H9 (cell line): ENCODE results near the gene CLCA4. TPM values are rescaled to one million over a fixed set of nuclear protein-coding genes. Genes with fewer than 3 reads are reported as not detected.
A peak's percentile ranks its signal among the peaks of the same experiment; 100 is the strongest.

Experiments used
- DNase-seq: peaks from one replicate; pipeline ENCODE4 v3.0.0-alpha.2; 2017
- H2AFZ ChIP-seq: one replicate; pipeline ENCODE4 v1.6.1; 2013; ENCODE audit warnings: mild to moderate bottlenecking, low read length, control low read depth, moderate library complexity
- H2AK5ac ChIP-seq: 2 replicates; pipeline ENCODE4 v1.6.1; 2013; ENCODE audit warnings: low read length, control low read depth, mixed read lengths; ENCODE audit not compliant: insufficient read length
- H2BK120ac ChIP-seq: one replicate; pipeline ENCODE4 v1.6.1; 2013; ENCODE audit warnings: low read depth, mild to moderate bottlenecking, low read length, control low read depth, inconsistent platforms; ENCODE audit not compliant: poor library complexity, severe bottlenecking
- H2BK12ac ChIP-seq: 2 replicates; pipeline ENCODE4 v1.6.1; 2013; ENCODE audit warnings: low read length, control low read depth, mixed read lengths, low read depth; ENCODE audit not compliant: insufficient read length
- H2BK15ac ChIP-seq: 2 replicates; pipeline ENCODE4 v1.6.1; 2013; ENCODE audit warnings: low read depth, low read length, control low read depth
- H2BK20ac ChIP-seq: one replicate; pipeline ENCODE4 v1.6.1; 2013; ENCODE audit warnings: low read depth, mild to moderate bottlenecking, low read length, control low read depth, inconsistent platforms; ENCODE audit not compliant: poor library complexity, severe bottlenecking
- H2BK5ac ChIP-seq: 2 replicates; pipeline ENCODE4 v1.6.1; 2013; ENCODE audit warnings: low read length, control low read depth, mixed read lengths; ENCODE audit not compliant: insufficient read length
- H3K14ac ChIP-seq: 2 replicates; pipeline ENCODE4 v1.6.1; 2013; ENCODE audit warnings: low read length, control low read depth; ENCODE audit not compliant: insufficient read depth
- H3K18ac ChIP-seq: 2 replicates; pipeline ENCODE4 v1.6.1; 2013; ENCODE audit warnings: low read depth, mild to moderate bottlenecking, mixed read lengths, low read length, control low read depth; ENCODE audit not compliant: insufficient read length
- H3K23ac ChIP-seq: 2 replicates; pipeline ENCODE4 v1.6.1; 2013; ENCODE audit warnings: low read length, control low read depth, mixed read lengths, low read depth; ENCODE audit not compliant: insufficient read length
- H3K23me2 ChIP-seq: 2 replicates; pipeline ENCODE4 v1.6.1; 2013; ENCODE audit warnings: low read depth, mild to moderate bottlenecking, mixed read lengths, low read length, control low read depth; ENCODE audit not compliant: insufficient read length, poor library complexity, severe bottlenecking
- H3K27ac ChIP-seq: 2 replicates; pipeline ENCODE4 v1.5.1; 2013; ENCODE audit warnings: low read length, control low read depth, mixed read lengths, low read depth; ENCODE audit not compliant: insufficient read length
- H3K27me3 ChIP-seq: 2 replicates; pipeline ENCODE4 v1.6.1; 2013; ENCODE audit warnings: low read length, control low read depth, inconsistent platforms; ENCODE audit not compliant: insufficient read depth
- H3K4ac ChIP-seq: 2 replicates; pipeline ENCODE4 v1.6.1; 2013; ENCODE audit warnings: low read depth, mild to moderate bottlenecking, control low read depth, inconsistent platforms, low read length, moderate library complexity
- H3K4me1 ChIP-seq: 2 replicates; pipeline ENCODE4 v1.6.1; 2013; ENCODE audit warnings: low read length, control low read depth, inconsistent platforms; ENCODE audit not compliant: insufficient read depth
- H3K4me2 ChIP-seq: 2 replicates; pipeline ENCODE4 v1.6.1; 2013; ENCODE audit warnings: low read length, control low read depth, mixed read lengths; ENCODE audit not compliant: insufficient read length, insufficient read depth
- H3K56ac ChIP-seq: 2 replicates; pipeline ENCODE4 v1.6.1; 2013; ENCODE audit warnings: low read depth, mild to moderate bottlenecking, mixed read lengths, low read length, control low read depth; ENCODE audit not compliant: insufficient read length
- H3K79me1 ChIP-seq: 2 replicates; pipeline ENCODE4 v1.6.1; 2013; ENCODE audit warnings: low read depth, mild to moderate bottlenecking, moderate library complexity, low read length, control low read depth, inconsistent platforms; ENCODE audit not compliant: insufficient read depth, poor library complexity, severe bottlenecking
- H3K79me2 ChIP-seq: 2 replicates; pipeline ENCODE4 v1.6.1; 2013; ENCODE audit warnings: low read length, control low read depth, inconsistent platforms; ENCODE audit not compliant: insufficient read depth
- H3K9ac ChIP-seq: 2 replicates; pipeline ENCODE4 v1.6.1; 2013; ENCODE audit warnings: low read length, control low read depth, mixed read lengths; ENCODE audit not compliant: insufficient read length; ENCODE audit errors: extremely low read depth
- H3K9me3 ChIP-seq: one replicate; pipeline ENCODE4 v1.6.1; 2013; ENCODE audit warnings: low read depth, low read length, inconsistent platforms; ENCODE audit not compliant: control insufficient read depth
- H3T11ph ChIP-seq: one replicate; pipeline ENCODE4 v1.6.1; 2013; ENCODE audit warnings: mild to moderate bottlenecking, low read length, control low read depth, inconsistent platforms
- H4K20me1 ChIP-seq: one replicate; pipeline ENCODE4 v1.6.1; 2013; ENCODE audit not compliant: control insufficient read depth, insufficient read length, insufficient read depth
- H4K5ac ChIP-seq: 2 replicates; pipeline ENCODE4 v1.6.1; 2013; ENCODE audit warnings: low read depth, mild to moderate bottlenecking, mixed read lengths, low read length, control low read depth; ENCODE audit not compliant: insufficient read length
- H4K8ac ChIP-seq: replicated peaks from 2 replicates; pipeline ENCODE4 v1.6.1; 2013; ENCODE audit warnings: low read length, control low read depth, mixed read lengths, low read depth; ENCODE audit not compliant: insufficient read length
- H4K91ac ChIP-seq: 2 replicates; pipeline ENCODE4 v1.6.1; 2013; ENCODE audit warnings: low read depth, mild to moderate bottlenecking, moderate library complexity, mixed read lengths, low read length, control low read depth; ENCODE audit not compliant: insufficient read length
- H3K27ac Mint-ChIP-seq, 3 experiments: 2 replicates in 2 of 3; 3 replicates in 1 of 3; pipeline ENCODE4 v1.8.0; 2020 to 2021; ENCODE audit warnings: mixed read lengths in 3 of 3, mild to moderate bottlenecking in 1 of 3, moderate library complexity in 1 of 3
- H3K27me3 Mint-ChIP-seq: 2 replicates; pipeline ENCODE4 v1.8.0; 2021; ENCODE audit warnings: low read depth, mild to moderate bottlenecking, moderate library complexity, mixed read lengths
- H3K36me3 Mint-ChIP-seq, 3 experiments: 2 replicates in 2 of 3; 3 replicates in 1 of 3; pipeline ENCODE4 v1.8.0; 2020 to 2021; ENCODE audit warnings: low read depth in 3 of 3, mixed read lengths in 3 of 3; ENCODE audit not compliant: insufficient read depth in 1 of 3
- H3K4me1 Mint-ChIP-seq, 2 experiments: 2 replicates each; pipeline ENCODE4 v1.8.0; 2020; ENCODE audit warnings: mixed read lengths in 2 of 2
- H3K4me3 Mint-ChIP-seq, 2 experiments: 2 replicates in 1 of 2; 3 replicates in 1 of 2; pipeline ENCODE4 v1.8.0; 2020 to 2021; ENCODE audit warnings: mild to moderate bottlenecking in 2 of 2, mixed read lengths in 2 of 2, moderate library complexity in 1 of 2
- H3K9me3 Mint-ChIP-seq, 2 experiments: 2 replicates in 1 of 2; 3 replicates in 1 of 2; pipeline ENCODE4 v1.8.0; 2020; ENCODE audit warnings: mild to moderate bottlenecking in 2 of 2, mixed read lengths in 2 of 2, moderate library complexity in 1 of 2
- WGBS: extraction: QIAGEN DNeasy Blood & Tissue Kit; methylation state at CpG from one replicate; pipeline ENCODE4 v1.1.7; 2013; ENCODE audit warnings: missing lambda C conversion rate, low lambda C conversion rate, mixed read lengths; ENCODE audit not compliant: insufficient read length; ENCODE audit errors: extremely low coverage; 5-methylcytosine and 5-hydroxymethylcytosine counted together
- total RNA-seq: library from RNA; stranded (reverse); gene quantifications from 2 replicates; pipeline ENCODE4 v1.2.1, GENCODE V29; 2021
- TF ChIP-seq, protein P1 (sequence below): fragments of 200-600 bp; sonication (generic); conservative IDR thresholded peaks from 3 replicates; pipeline ENCODE4 v1.8.0; 2021; ENCODE audit warnings: antibody characterized with exemption, mild to moderate bottlenecking

Gene CLCA4
- total RNA-seq, 1 experiment from 2014 or later = not detected

DNA sequence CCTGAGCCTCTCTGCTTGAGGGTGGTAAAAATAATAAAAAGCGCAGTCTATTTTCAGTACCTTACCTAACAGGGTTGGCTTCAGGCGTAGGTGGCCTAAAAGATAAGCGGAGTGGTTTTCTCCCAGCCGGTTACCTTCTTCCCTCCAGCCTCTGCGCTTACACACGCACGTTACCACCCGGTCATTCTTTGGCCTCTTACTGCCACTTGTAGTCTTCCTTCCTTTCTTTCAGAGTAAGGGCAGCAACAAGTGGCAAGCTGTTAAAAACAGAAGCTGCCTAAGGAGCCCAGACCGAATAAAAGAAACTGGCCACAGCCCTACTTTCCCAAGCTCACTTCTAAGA, 42.8 kb upstream of the CLCA4 start:
- Histone ChIP-seq H3K56ac (no peak overlapping the region), H3T11ph (no peak overlapping the region), H3K9ac (no peak overlapping the region), H3K79me1 (no peaks in the 10 kb centered on the region), H4K5ac (no peak overlapping the region), H3K14ac (peak overlapping the region; percentile 90), H2BK12ac (peak overlapping the region; percentile 80), H3K4me2 (peak overlapping the region; percentile 85), H3K23ac (no peak overlapping the region), H3K9me3 (no peaks in the 10 kb centered on the region), H2AFZ (peak overlapping the region; percentile 82), H2BK5ac (no peak overlapping the region), H3K4ac (no peak overlapping the region; the same call in 1 of the 2 replicates), H2BK15ac (no peak overlapping the region), H3K4me1 (peaks cover 2% of the 10 kb centered on the region; the same call in 1 of the 2 replicates), H2BK20ac (no peak overlapping the region), H4K20me1 (peaks cover 2% of the 10 kb centered on the region), H3K18ac (peak overlapping the region; percentile 73), H4K91ac (no peak overlapping the region), H3K23me2 (peaks cover 9% of the 10 kb centered on the region), H4K8ac (no peak overlapping the region), H3K27me3 (no peaks in the 10 kb centered on the region), H2BK120ac (no peak overlapping the region), H3K79me2 (no peaks in the 10 kb centered on the region), H3K27ac (peak overlapping the region; percentile 97), H2AK5ac (peak overlapping the region; percentile 38)
- Mint-ChIP-seq H3K36me3 (peaks cover 0 to 1% (median 0%) of the 10 kb centered on the region in 3 experiments; a peak in 1 of 7 replicates), H3K4me3 (peak overlapping the region in 1 of 2 experiments; percentile 87; a peak in 1 of 5 replicates), H3K9me3 (peaks cover 2 to 3% of the 10 kb centered on the region in 2 experiments; a peak in 2 of 5 replicates), H3K27me3 (no peaks in the 10 kb centered on the region), H3K4me1 (peaks cover 27 to 42% of the 10 kb centered on the region in 2 experiments), H3K27ac (peak overlapping the region in 2 of 3 experiments; percentile 99; a peak in 2 of 7 replicates)
- no CpG with 5 or more reads among the region's 9 CpGs for WGBS
- TF ChIP-seq, protein P1, sequence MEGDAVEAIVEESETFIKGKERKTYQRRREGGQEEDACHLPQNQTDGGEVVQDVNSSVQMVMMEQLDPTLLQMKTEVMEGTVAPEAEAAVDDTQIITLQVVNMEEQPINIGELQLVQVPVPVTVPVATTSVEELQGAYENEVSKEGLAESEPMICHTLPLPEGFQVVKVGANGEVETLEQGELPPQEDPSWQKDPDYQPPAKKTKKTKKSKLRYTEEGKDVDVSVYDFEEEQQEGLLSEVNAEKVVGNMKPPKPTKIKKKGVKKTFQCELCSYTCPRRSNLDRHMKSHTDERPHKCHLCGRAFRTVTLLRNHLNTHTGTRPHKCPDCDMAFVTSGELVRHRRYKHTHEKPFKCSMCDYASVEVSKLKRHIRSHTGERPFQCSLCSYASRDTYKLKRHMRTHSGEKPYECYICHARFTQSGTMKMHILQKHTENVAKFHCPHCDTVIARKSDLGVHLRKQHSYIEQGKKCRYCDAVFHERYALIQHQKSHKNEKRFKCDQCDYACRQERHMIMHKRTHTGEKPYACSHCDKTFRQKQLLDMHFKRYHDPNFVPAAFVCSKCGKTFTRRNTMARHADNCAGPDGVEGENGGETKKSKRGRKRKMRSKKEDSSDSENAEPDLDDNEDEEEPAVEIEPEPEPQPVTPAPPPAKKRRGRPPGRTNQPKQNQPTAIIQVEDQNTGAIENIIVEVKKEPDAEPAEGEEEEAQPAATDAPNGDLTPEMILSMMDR = no peak
- DNase-seq = no peak
